GM12801 (cell line): ENCODE measurements around the gene TUT1.

Experiments used
- TF ChIP-seq, protein P1 (sequence below): IDR thresholded peaks from one replicate; pipeline ENCODE4 v1.5.1; 2011; ENCODE audit warnings: control low read depth; ENCODE audit not compliant: insufficient read length; ENCODE audit errors: extremely low read depth

TUT1 gene

DNA sequence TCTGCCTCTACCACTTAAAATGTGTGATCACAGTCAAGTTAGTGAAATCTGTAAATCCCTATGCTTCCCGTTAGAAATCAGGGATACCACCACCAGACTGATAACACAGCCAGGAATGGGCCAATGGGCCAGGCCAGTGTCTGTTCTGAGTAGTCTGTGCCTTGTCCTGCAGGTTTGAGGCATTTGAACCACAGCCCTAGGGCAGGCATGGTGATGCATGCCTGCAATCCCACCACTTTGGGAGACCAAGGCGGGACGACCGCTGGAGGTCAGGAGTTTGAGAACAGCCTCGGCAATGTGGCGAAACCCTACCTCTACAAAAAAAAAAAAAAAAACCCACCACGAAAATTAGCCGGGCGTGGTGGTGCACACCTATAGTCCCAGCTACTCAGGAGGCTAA is 32.7 kb downstream of the TUT1 start:
- TF ChIP-seq, protein P1, sequence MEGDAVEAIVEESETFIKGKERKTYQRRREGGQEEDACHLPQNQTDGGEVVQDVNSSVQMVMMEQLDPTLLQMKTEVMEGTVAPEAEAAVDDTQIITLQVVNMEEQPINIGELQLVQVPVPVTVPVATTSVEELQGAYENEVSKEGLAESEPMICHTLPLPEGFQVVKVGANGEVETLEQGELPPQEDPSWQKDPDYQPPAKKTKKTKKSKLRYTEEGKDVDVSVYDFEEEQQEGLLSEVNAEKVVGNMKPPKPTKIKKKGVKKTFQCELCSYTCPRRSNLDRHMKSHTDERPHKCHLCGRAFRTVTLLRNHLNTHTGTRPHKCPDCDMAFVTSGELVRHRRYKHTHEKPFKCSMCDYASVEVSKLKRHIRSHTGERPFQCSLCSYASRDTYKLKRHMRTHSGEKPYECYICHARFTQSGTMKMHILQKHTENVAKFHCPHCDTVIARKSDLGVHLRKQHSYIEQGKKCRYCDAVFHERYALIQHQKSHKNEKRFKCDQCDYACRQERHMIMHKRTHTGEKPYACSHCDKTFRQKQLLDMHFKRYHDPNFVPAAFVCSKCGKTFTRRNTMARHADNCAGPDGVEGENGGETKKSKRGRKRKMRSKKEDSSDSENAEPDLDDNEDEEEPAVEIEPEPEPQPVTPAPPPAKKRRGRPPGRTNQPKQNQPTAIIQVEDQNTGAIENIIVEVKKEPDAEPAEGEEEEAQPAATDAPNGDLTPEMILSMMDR = no peak

DNA sequence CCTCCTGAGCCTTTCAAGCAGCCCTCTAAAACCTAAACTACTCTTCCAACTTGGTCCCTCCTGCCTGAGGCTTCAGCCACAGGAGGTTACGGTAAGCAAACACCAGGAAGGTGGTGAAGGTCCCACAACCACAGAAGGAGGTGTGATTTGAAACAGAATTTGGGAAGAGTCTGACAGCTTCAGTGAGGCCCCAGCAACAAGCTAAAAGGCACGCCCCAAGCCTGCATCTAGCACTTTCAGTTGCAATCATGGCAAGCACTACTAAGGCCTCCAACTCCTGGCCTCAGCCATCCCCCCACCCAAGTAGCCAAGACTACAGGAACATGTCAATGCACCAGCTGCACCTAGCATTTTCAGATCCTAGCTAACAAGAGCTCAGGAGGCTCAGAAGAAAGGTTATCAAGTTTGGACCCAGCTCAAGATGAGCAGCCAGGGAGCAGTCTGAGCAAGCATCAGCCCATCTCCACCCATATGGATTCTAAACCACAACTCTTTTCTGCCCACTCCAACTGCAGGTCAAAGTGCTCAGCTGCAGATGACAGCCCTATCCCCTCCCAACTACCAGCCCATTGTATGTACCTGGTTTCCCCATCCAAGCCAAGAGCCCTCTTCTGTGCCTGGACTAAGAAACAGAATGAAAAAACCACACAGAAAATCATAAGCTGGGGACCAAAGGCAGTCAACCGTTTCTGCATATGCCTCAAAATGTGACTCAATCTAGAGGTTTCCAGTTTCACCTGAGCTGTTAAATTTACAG is 34.3 kb downstream of the TUT1 start:
- TF ChIP-seq, protein P1 = no peak

DNA sequence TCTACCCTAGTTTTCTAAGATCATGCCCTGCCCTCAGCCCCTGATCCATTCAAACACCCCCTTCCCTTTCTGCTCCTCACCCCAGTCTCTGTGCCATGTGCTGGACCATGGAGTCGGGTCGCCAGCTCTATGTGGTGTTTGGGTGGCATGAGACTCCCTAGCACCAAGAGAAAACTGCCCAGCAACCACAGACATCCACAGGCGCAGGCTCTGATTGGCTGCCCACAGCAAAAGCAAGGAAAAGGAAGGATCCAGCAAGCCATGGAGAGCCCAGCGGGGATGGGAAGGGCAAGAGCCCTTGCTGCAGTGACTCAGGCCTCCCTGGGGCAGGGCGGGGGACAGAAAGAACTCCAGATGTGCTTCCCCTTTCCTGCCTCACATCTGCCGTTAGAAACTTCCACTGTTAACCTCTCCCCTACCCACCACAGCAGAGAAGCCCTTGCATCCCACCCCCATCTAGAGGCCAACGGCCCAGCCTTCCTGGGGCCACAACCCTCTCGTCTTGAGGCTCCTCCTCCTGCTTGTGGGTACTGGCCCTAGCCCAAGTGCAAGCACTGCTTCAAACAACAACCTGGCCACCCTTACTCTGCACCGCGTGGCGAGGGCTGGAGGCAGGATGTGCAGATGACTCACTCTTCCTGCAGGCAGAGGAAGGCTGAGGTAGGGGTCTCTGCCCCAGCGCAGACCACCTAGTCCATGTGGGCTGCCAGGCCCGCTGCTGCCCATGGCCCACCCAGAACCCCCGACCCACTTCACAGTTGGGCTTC is 35.0 kb downstream of the TUT1 start:
- TF ChIP-seq, protein P1 = no peak

DNA sequence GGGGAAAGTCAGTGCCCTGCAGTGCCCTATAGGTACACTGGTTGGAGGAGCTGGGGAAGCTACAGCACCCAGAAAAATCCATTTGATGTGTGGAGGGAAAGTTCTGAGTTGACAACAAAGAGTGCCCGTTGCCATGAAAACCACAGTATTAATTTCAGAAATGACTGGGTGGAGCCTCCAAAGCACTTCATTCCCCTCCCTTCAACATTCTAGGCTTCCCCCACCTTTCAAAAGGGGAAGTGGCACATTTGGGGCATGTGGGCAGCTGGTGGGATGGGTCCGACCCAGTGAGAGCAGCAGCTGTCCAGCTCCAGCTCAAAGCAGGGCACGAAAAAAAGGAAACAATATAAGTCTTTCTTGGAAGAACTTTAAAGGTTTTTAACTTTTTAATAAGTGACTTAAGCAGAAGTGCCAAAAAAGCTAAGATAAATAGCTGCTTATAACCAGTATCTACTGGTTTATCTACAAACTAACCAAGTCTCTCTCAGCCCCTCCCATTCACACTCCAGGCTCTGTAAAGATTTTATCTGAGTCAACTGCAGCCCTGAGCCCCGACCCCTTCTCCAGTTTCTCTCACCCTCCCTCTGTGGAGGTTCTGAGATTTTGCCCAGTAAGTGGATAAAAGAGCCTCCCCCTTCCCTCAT is 35.7 kb downstream of the TUT1 start:
- TF ChIP-seq, protein P1 = no peak

DNA sequence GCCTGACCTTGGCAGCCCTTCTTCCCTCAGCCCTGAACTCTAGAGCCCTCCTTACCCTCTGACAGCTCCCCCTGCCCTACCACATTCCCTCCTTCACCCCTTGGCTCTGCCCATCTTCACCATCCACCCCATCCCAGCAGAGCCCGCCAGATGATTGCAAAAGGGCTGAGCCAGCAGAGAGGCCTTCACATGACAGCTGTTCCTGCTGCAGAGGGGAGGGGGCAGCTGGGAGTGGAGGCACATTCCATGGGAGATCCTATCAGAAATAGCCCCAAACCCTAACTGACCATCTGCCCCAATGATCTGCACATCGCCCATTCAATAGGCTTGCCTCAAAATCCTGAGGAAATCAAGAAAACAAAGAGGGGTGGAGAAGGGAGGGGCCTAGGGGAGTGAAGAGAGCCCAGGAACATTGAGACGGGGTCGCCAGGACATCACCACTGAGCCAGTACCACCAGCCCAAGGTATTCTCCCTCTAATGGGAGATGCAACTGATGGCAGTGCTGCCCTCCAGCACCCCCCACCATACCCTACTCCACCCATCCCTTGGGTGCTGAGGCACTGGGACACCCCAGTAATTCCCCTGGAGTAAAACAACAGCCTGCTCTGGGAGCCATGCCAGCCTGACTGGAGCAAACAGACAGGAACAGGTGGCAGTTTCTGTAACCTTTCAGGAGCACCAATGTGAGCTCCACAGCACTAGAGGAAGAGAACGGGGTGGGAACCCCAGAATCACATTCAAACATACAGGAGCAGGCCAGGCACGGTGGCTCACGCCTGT is 36.7 kb downstream of the TUT1 start:
- TF ChIP-seq, protein P1 = no peak

DNA sequence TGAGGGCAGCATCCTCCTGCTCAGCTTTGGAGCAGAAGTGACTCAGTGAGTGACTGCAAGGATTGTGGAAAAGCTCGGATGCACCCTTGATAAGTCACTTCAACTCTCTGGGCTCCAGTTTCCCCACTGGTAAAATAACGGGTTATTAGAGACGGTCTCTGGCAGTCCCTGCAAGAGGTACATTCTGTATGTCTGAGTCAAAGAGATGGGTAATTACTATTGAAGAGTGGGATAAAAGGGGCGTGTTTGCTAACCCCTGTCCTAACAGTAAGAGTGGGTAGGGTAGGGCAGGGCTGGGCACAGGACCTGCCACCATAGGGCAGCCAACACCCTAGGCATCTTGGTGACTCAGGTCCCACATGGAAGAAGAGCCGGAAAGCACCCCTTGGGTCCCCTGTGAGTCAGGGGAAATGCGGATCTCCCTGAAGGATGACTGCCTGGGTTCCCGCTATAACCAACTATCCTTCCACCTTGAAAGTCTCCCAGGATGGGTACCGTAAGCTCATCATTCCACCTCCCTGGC is 37.4 kb downstream of the TUT1 start:
- TF ChIP-seq, protein P1 = no peak
